Esophagus muscularis mucosa (tissue), 3 donors: ENCODE data around the gene FAM20B.

Experiments used
- POLR2A ChIP-seq: fragments of 450-650 bp; IDR thresholded peaks from one replicate; pipeline ENCODE4 v1.6.1; 2017; ENCODE audit warnings: antibody characterized with exemption, moderate library complexity, mild to moderate bottlenecking, low read depth
- POLR2AphosphoS5 ChIP-seq, 2 donors: sonication (generic); formaldehyde crosslinking; IDR thresholded peaks; one replicate each; pipeline ENCODE4 v1.6.1; 2017; ENCODE audit warnings: antibody characterized with exemption in 2 of 2
- TF ChIP-seq, protein P1 (sequence below), 3 experiments: fragments of 200-600 bp in 2 of 3; fragments of 450-650 bp in 1 of 3; sonication (generic) in 2 of 3; IDR thresholded peaks; one replicate each; pipeline ENCODE4 v1.5.1; 2017 to 2019; ENCODE audit warnings: antibody characterized with exemption in 3 of 3, mild to moderate bottlenecking in 2 of 3, moderate library complexity in 1 of 3

DNA sequence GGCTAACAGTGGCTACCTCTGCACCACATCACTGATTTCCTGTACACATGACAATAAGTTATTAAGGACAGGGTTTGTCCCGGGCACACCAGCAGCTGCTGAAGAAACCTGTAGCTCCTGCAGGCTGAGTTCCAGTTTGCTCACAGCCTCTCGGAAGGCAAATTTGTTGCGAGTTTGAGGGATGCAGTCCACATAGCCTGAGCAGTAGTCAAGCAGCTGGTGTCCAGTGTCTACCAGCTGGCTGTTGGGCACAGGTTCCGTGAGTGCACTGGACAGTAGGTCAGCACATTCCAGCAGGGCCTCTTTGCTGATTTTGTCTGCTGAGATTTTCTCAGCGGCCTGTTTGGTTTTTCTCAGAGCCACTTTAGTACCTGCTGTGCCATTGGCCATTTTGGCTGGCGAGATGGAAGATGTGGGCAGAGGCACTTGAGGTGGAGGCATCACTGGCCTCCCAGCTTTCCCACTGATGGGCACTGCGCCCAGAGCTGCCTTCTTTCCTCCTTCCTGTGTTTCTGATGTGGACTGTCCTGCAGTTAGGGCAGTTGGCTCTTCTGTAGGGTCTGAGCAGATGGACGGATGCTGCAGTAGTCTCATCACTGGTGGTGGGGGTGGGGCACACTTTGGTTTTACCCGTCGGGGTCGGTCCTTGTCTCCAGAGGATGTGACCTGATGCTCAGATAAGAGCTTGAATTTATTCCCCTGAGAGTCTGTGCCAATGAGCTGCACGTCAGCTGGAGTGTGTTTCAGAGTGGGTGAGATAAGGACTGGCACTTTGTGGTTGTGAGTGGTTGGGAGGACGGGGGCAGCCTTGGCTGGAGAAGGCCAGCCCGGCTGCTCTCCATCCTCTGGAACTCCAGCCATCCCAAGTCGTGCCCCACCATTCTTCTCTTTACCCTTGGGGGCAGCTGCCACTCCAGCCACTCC lies 82.3 kb downstream of the FAM20B start:
- TF ChIP-seq POLR2AphosphoS5 (IDR thresholded peaks at IDR 0.05) (no peak), POLR2A (no peak)
- TF ChIP-seq, protein P1, sequence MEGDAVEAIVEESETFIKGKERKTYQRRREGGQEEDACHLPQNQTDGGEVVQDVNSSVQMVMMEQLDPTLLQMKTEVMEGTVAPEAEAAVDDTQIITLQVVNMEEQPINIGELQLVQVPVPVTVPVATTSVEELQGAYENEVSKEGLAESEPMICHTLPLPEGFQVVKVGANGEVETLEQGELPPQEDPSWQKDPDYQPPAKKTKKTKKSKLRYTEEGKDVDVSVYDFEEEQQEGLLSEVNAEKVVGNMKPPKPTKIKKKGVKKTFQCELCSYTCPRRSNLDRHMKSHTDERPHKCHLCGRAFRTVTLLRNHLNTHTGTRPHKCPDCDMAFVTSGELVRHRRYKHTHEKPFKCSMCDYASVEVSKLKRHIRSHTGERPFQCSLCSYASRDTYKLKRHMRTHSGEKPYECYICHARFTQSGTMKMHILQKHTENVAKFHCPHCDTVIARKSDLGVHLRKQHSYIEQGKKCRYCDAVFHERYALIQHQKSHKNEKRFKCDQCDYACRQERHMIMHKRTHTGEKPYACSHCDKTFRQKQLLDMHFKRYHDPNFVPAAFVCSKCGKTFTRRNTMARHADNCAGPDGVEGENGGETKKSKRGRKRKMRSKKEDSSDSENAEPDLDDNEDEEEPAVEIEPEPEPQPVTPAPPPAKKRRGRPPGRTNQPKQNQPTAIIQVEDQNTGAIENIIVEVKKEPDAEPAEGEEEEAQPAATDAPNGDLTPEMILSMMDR (IDR thresholded peaks at IDR 0.05) = no peak
